Muscle of back (tissue), 13 donors: ENCODE results near the gene PZP. TPM values are rescaled to one million over a fixed set of nuclear protein-coding genes. Genes with fewer than 3 reads are reported as not detected.
"Not testable (repeated sequence)": the region's sequence is repeated elsewhere in the genome, so short reads cannot be mapped to it uniquely, and the experiment has no call there.

ENCODE experiments used
- DNase-seq, 3 donors: peaks; one replicate each; pipeline versions ENCODE4 v3.0.0 to v3.0.0-alpha.2; 2013
- long read RNA-seq, 9 donors: transcript quantifications; one replicate each; lab custom pipeline, GENCODE V29; 2026
- polyA plus RNA-seq, 10 donors: library from polyadenylated mRNA; unstranded; fragments of 120-200 nt; gene quantifications; one replicate each; pipeline ENCODE4 v1.2.1, GENCODE V29; 2013; ENCODE audit not compliant: insufficient read length in 10 of 10

The PZP gene
- 1 to 10 TPM in 2 of 10 donors, under 1 TPM in 8; 0.26 to 1.7 (median 0.48) TPM for polyA plus RNA-seq
- long read RNA-seq, donor 1: 0 reads
- long read RNA-seq, donor 2: 0 reads
- long read RNA-seq, donor 3: 0 reads
- long read RNA-seq, donor 4: 0 reads
- long read RNA-seq, donor 5: 0 reads
- long read RNA-seq, donor 6: 0 reads
- long read RNA-seq, donor 7: 0 reads
- long read RNA-seq, donor 8: 0 reads
- long read RNA-seq, donor 9: 0 reads

- DNase-seq: no peak
Observed at GRCh38 chr12:9208229-9208628, at the start of gene PZP. PZP (minus strand) TSS chr12:9208395; CDS start chr12:9208341, 54 bp downstream.

GRCh38 chr12:9256758-9257405 is 48.7 kb upstream of the PZP start:
- DNase-seq: no peak

GRCh38 chr12:9256341-9256740 is 48.1 kb upstream of the PZP start:
- DNase-seq: no peak

- DNase-seq: no peak
Observed at GRCh38 chr12:9255837-9256236, 47.6 kb upstream of the PZP start.

- no peak for DNase-seq
Observed at GRCh38 chr12:9253464-9253863, 45.3 kb upstream of the PZP start.

- DNase-seq: not testable (repeated sequence)
Observed at GRCh38 chr12:9252791-9253190, 44.6 kb upstream of the PZP start.

GRCh38 chr12:9252256-9252655 is 44.1 kb upstream of the PZP start:
- DNase-seq: no peak

GRCh38 chr12:9248435-9248834 is 40.2 kb upstream of the PZP start:
- DNase-seq: no peak

GRCh38 chr12:9244894-9245293 is 36.7 kb upstream of the PZP start:
- DNase-seq: no peak

- no peak for DNase-seq
Observed at GRCh38 chr12:9243999-9244649, 35.9 kb upstream of the PZP start.

- DNase-seq: no peak
Observed at GRCh38 chr12:9241301-9241700, 33.1 kb upstream of the PZP start.

GRCh38 chr12:9240776-9241175 is 32.6 kb upstream of the PZP start:
- DNase-seq: no peak

GRCh38 chr12:9240004-9240635 is 31.9 kb upstream of the PZP start:
- peak in 1 of 3 donors; percentile 33 for DNase-seq

- no peak for DNase-seq
Observed at GRCh38 chr12:9237286-9237685, 29.1 kb upstream of the PZP start.

- no peak for DNase-seq
Observed at GRCh38 chr12:9235519-9235918, 27.3 kb upstream of the PZP start.

- DNase-seq: no peak
Observed at GRCh38 chr12:9227950-9228349, 19.8 kb upstream of the PZP start.

- DNase-seq: no peak
Observed at GRCh38 chr12:9223830-9224229, 15.6 kb upstream of the PZP start.

GRCh38 chr12:9221483-9221882 is 13.3 kb upstream of the PZP start:
- no peak for DNase-seq

GRCh38 chr12:9221011-9221410 is 12.8 kb upstream of the PZP start:
- DNase-seq: not testable (repeated sequence)

GRCh38 chr12:9214534-9214933 is 6.3 kb upstream of the PZP start:
- DNase-seq: no peak

GRCh38 chr12:9211687-9212086 is 3.5 kb upstream of the PZP start:
- no peak for DNase-seq

GRCh38 chr12:9204380-9204779 is 3.8 kb downstream of the PZP start:
- DNase-seq: no peak

GRCh38 chr12:9198012-9198411 is 10.2 kb downstream of the PZP start:
- DNase-seq: no peak
